SK-N-MC (cell line): ENCODE data around the gene CPLX1.

Experiments
- EZH2 ChIP-seq: fragments of 200-600 bp; sonication (generic); IDR thresholded peaks from one replicate; pipeline ENCODE4 v1.6.1; 2017; ENCODE audit warnings: antibody characterized with exemption
- POLR2AphosphoS5 ChIP-seq: IDR thresholded peaks from 2 replicates; pipeline ENCODE4 v1.6.1; 2012; ENCODE audit warnings: mild to moderate bottlenecking, low read depth, low read length, borderline replicate concordance

- TF ChIP-seq EZH2 (no peak), POLR2AphosphoS5 (no peak)
These were observed 87.1 kb downstream of the CPLX1 start for GRCh38 chr4:738781-739280.
